Ovary (tissue), 3 donors: ENCODE measurements around the gene GPD1L.

Experiments used
- POLR2A ChIP-seq: fragments of 450-650 bp; IDR thresholded peaks from one replicate; pipeline ENCODE4 v1.6.1; 2017; ENCODE audit warnings: antibody characterized with exemption, mild to moderate bottlenecking, moderate library complexity
- TF ChIP-seq, protein P1 (sequence below), 3 donors: fragments of 450-650 bp in 2 of 3; fragments of 200-600 bp in 1 of 3; IDR thresholded peaks; one replicate each; pipeline versions ENCODE4 v1.5.1 to v1.8.0; 2016 to 2022; ENCODE audit warnings: antibody characterized with exemption in 3 of 3, mild to moderate bottlenecking in 1 of 3
- donor health status: DM: no; HTN: no; CAD: no.

DNA sequence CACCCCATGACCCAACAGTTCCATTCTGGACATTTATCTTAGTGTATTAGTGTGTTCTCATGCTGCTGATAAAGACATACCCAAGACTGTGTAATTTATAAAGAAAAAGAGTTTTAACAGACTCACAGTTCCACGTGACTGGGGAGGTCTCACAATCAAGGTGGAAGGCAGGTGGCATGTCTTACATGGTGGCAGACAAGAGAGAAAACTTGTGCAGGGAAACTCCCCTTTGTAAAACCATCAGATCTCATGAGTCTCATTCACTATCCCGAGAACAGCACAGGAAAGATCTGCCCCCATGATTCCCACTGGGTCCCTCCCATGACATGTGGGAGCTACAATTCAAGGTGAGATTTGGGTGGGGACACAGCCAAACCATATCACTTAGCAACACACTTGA is 21.6 kb upstream of the GPD1L start:
- TF ChIP-seq, protein P1, sequence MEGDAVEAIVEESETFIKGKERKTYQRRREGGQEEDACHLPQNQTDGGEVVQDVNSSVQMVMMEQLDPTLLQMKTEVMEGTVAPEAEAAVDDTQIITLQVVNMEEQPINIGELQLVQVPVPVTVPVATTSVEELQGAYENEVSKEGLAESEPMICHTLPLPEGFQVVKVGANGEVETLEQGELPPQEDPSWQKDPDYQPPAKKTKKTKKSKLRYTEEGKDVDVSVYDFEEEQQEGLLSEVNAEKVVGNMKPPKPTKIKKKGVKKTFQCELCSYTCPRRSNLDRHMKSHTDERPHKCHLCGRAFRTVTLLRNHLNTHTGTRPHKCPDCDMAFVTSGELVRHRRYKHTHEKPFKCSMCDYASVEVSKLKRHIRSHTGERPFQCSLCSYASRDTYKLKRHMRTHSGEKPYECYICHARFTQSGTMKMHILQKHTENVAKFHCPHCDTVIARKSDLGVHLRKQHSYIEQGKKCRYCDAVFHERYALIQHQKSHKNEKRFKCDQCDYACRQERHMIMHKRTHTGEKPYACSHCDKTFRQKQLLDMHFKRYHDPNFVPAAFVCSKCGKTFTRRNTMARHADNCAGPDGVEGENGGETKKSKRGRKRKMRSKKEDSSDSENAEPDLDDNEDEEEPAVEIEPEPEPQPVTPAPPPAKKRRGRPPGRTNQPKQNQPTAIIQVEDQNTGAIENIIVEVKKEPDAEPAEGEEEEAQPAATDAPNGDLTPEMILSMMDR (IDR thresholded peaks at IDR 0.05), result no peak
- no peak for TF ChIP-seq POLR2A
